UCSD-AML1 (cell line): ENCODE results near the gene SPDYE8.
"Not testable (repeated sequence)": the region's sequence is repeated elsewhere in the genome, so short reads cannot be mapped to it uniquely, and the experiment has no call there.

ENCODE experiments used
- DNase-seq: peaks from one replicate; lab custom pipeline; 2025; ENCODE audit not compliant: unreplicated experiment; lab: John Stamatoyannopoulos, UW

SPDYE8 gene

DNA sequence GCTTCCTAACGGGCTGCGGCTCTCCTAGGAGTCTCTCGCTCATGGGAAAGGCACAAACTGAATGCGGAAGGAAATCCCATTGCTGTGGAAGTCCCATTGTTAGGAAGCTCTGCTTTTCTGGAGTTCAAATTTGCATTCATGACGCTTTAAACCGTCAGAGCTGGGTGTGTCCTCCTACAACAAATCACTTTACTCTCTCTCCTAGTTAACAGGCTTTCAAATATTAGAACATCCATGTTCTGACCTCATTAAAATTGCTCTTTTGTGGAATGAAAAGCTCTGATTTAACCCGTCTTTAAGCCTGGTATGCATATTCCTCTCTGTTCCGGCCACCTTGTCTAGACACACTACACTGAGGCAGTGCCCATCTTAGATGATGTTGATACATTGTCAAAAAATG is at the start of gene SPDYE8:
TSS of gene SPDYE8 (minus strand) at position 101 of the 400 bp plus-strand sequence. CDS start 1,800 bp downstream, outside the sequence.
- not testable (repeated sequence) for DNase-seq

GRCh38 chr7:73057811-73058210 is 28.2 kb upstream of the SPDYE8 start, which contains the start of gene SPDYE11:
SPDYE11 (minus strand) TSS chr7:73057911; CDS start chr7:73056111, 1,800 bp downstream.
- DNase-seq: not testable (repeated sequence)

GRCh38 chr7:73006491-73006890 is 23.1 kb downstream of the SPDYE8 start:
- not testable (repeated sequence) for DNase-seq

GRCh38 chr7:73005693-73006447 is 23.7 kb downstream of the SPDYE8 start:
- DNase-seq: not testable (repeated sequence)

- not testable (repeated sequence) for DNase-seq
Observed at GRCh38 chr7:73005356-73005692, 24.2 kb downstream of the SPDYE8 start.

- not testable (repeated sequence) for DNase-seq
Observed at GRCh38 chr7:72997887-72998468, 31.6 kb downstream of the SPDYE8 start.

GRCh38 chr7:72997447-72997846 is 32.1 kb downstream of the SPDYE8 start:
- not testable (repeated sequence) for DNase-seq

DNA sequence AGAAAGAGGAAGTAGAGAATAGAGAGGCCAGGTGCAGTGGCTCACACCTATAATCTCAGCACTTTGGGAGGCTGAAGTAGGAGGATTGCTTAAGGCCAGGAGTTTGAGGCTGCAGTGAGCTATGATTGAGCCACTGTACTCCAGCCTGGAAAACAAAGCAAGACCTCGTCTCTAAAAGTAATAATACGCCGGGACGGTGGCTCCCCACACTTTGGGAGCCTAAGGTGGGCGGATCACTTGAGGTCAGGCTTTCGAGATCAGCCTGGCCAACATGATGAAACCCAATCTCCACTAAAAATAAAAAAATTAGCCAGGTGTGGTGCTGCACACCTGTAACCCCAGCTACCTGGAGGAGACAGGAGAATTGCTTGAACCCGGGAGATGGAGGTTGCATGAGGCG is 34.1 kb downstream of the SPDYE8 start:
- not testable (repeated sequence) for DNase-seq

DNA sequence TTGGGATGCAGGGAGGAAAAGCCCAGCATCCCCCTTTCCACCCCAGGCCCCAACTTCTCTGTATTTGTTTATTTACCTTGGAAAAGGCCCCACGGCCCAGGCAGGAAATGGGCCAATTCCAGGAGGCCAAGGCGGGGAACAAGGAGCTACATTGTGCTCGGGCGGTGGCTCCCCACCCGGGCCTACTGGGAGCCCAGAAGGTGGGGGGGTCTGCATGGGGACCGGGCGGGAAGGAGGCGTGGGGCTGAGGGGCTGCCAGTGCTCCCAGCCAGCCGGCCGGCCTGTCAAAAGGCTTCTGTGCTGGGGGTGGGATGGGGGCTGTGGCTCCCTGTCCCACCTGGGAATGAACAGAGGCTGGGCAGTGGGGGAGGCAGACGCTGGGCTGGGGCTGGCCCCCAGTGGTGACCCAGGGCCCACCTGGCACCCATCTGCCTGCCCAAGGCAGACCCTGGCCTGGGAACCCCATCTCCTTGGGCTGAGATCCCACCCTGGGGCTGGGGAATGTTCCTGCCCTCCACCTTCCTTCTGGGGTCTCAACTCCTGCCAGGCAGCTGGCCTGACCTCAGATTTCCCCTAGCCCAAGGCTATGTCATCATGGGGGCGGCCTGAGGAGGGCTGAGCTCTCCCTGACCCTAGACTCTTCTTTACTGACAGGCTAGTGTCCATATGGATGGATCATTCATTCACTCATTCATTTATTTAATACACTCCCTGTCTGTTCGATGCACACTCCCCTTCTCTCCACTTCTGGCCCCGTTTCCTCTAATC is 39.2 kb downstream of the SPDYE8 start:
- DNase-seq: not testable (repeated sequence)

DNA sequence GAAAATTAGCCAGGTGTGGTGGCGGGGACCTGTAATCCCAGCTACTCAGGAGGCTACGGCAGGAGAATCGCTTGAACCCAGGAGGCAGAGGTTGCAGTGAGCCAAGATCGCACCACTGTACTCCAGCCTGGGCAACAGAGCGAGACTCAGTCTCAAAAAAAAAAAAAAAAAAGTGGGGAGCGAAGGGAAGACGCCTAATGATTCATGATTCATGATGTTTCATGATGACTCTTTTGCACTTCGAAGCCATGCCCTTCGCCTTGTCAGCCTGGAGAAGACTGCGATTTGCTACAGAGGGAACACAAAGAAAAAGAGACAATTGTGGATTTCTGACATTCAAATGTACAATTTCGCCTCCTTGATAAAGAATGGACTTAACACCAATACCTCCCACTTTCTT is 47.5 kb downstream of the SPDYE8 start:
- not testable (repeated sequence) for DNase-seq

DNA sequence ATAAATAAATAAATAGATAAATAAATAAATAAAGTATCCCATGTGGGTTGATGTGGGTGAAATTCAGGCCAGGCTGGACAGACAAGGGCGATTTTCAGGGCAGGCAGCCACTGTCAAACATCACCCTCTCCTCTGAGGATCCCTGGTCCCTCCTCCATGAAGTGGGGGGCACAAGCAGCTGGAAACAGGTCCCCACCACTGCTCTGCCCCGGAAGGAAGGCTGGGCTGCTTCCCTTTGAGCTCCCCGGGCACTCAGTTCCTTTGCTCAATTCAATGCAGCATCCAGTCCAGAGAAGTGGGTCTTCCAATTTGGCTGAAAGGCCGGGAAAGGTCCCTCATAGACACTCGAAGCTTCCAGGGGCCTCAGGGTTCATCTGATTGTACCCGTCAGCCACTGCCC is 49.2 kb downstream of the SPDYE8 start:
- not testable (repeated sequence) for DNase-seq

- DNase-seq: not testable (repeated sequence)
Observed at GRCh38 chr7:72976434-72976833, 53.1 kb downstream of the SPDYE8 start.

GRCh38 chr7:72975656-72976286 is 53.8 kb downstream of the SPDYE8 start:
- not testable (repeated sequence) for DNase-seq

DNA sequence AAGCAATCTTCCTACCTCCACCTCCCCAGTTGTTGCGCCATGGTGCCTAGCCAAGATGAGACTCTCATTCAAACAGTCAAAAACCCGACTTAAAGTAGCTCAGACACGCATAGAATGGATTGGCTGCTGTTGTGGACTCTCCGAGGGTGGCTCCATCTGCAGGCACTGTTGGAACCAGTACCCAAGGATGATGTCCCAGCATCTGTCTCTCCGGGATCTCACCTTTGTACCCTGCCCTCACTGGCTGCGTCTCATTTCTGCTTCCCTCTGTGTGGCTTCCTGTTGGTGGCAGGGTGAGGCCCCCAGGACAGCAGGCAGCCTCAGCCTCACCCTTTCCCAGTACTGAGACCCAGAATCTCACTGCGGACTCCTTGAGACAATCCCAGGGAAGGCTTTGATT is 54.8 kb downstream of the SPDYE8 start:
- DNase-seq: not testable (repeated sequence)

DNA sequence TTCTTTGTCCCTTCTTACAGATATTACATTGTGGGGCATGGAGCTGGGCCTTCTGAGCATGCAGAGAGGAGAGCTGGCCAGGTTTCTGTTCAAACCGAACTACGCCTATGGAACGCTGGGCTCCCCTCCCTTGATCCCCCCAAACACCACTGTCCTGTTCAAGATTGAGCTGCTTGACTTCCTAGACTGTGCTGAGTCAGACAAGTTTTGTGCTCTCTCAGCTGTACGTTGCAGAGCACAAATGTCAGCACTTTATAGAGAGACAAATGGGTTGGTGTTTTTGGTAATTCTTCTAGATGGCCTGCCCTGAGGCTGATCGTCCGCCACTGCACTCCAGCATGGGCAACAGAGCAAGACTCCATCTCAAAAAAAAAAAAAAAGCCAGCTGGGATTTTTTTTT is 58.1 kb downstream of the SPDYE8 start:
- DNase-seq: not testable (repeated sequence)
